H4 (cell line): ENCODE measurements around the gene ZNF394. TPM values are rescaled to one million over a fixed set of nuclear protein-coding genes. Genes with fewer than 3 reads are reported as not detected.
A peak's percentile ranks its signal among the peaks of the same experiment; 100 is the strongest.

Experiments used
- DNase-seq: peaks from one replicate; pipeline ENCODE4 v3.0.0-alpha.2; 2015; ENCODE audit warnings: low spot score
- total RNA-seq: library from RNA; depleted of rRNA; stranded (reverse); fragments of >200 nt; shearing (Covaris generic); gene quantifications from 2 replicates; pipeline ENCODE4 v1.2.3, GENCODE V29; 2014

The ZNF394 gene
- total RNA-seq, 1 experiment from 2014 or later: 17.0 TPM

DNA sequence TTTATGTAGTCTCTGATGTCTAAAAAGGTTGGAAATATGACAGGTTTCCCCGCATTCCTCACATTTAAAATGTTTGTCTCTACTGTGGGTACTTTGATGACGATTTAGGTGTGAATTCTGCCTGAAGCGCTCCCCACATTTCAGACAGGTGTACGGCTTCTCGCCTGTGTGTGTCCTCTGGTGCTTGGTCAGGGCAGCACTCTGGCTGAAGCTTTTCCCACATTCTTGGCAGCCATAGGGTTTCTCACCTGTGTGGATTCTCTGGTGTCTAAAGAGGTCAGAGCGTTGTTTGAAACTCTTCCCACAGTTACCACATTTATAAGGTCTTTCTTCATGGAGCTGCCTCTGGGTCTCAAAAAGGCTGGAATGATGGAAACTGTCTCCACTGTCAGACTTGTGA is 6.3 kb downstream of the ZNF394 start:
- no peak for DNase-seq

DNA sequence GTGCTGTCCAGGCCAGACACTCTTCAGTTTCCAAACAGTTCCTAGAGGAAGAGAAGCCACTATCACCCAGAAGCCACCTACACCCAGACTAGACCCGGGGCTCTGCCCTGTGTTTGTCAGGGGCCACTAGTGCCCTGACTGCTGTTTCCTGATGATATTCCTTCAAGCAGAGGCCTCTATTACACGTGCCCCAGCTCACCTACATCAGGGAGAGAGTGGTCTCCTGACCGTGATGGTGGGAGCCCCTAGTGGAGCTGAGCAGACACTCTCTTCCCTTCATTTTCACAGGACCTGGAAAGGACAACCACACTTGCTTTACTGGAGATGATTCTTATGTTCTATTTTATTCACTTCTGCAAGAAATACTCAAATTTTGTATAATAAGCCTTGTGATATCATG is 9.2 kb downstream of the ZNF394 start:
- no peak for DNase-seq

DNA sequence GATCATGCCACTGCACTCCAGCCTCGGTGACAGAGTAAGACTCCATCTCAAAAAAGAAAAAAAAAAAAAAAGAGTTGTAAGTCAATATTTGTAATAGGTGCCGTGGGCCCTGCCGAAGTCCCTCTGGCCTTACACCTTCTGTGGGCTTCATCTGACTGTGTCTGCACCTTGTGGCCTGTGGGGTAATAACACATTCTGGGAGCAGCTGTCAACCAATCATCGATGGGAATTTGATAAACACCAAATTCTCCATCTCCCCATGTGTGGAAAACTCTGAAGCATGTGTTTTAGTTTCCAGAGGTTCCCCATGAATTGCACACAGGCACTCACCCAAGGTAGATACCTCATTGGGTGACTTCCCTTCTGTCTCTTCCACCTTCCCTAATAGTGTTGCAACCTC is 10.8 kb downstream of the ZNF394 start:
- DNase-seq: peak; percentile 3

DNA sequence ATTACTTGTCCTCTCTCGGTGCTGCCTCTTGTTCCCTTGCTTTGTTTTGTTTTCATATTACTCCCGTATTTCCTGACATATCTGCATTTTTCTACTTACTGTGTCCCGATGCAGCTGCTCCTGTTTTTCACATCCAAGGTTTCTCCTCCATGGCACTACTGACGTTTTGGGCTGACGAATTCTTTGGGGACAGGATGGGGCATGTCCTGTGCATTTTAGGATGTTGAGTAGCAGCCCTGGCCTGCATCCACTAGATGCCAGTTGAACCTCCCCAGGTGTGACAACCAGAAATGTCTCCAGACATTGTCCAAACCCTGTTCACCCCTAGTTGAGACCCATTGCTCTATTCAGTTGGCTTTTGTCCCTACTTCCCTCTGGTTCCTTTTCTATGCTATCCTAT is 15.0 kb downstream of the ZNF394 start:
- DNase-seq: peak; percentile 3

DNA sequence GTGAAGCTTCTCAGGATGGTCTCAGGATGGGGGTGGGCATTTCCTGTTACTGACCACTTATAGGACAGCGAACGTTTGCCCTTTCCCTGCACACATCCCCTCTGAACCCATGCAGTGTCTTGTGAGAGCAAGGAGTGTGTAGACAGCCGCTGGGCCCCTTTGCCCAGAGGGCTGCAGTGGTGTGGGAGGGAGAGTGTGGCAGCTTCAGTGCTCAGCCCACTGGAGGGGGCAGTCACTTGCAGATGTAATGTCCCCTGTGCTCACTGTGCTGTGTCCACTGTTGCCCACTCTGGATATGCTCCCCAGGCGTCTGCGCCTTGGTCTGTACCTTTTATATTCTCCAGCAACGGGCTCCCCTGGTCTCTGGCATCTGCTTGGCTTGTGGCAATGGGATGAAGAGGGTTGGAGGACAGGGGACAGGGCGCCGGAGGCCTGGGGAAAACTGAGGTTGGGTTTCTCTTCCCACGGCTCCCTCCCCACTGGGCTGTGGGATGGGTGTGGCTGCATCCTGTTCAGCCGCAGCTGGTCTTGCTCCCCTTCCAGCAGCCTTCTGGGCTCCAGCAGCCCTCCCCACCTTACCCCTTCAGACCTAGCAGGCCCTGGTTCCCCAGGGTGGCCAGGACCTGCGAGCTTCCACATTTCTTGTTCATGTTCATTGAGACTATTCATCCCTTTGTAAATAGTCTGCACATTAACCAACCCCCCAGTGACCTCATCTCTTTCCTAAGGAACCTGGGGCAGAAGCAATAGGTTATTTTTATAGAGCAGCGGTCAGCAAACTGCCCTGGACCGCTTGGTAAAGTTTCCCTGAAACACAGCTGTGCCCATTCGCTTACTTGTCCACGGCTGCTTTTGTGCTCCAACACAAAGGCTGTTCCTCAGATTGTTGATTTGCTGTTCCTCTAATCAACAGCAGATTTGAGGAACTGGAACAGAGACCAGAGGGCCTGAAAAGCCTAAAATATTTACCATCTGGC is 21.3 kb downstream of the ZNF394 start:
- DNase-seq: no peak

DNA sequence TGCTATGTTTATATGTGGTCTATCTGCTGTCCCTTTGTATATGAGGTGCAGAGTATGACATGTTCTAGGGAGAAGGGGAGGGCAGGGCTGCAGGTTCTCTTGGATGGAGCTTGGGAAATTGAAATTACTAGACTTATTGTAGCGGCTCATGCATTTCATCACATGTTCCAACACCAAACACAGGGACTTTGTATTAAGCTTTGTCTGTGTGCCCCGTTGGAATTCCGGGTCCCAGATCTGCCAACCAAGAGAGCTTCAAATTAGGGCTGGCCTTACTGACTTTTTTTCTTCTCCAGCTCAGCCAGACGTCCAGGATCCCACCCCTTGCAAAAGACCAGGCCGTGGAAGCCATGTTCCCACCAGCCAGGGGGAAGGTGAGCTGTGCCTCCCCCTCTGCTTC is 24.0 kb downstream of the ZNF394 start:
- no peak for DNase-seq

DNA sequence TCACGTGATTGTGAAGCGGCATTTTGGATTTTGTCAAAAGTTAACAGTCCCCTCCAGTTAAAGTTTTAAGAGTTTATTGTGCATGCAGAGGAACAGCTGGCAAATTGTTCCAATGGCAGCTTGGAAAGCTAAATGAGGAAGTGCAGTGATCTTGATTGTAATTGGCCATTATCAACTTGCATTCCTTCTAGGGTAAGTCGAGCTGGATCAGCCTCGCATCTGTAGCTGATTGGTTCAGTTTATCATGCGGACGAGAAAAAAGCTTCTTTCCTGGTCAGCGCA is 26.8 kb downstream of the ZNF394 start:
- DNase-seq: peak; percentile 59

DNA sequence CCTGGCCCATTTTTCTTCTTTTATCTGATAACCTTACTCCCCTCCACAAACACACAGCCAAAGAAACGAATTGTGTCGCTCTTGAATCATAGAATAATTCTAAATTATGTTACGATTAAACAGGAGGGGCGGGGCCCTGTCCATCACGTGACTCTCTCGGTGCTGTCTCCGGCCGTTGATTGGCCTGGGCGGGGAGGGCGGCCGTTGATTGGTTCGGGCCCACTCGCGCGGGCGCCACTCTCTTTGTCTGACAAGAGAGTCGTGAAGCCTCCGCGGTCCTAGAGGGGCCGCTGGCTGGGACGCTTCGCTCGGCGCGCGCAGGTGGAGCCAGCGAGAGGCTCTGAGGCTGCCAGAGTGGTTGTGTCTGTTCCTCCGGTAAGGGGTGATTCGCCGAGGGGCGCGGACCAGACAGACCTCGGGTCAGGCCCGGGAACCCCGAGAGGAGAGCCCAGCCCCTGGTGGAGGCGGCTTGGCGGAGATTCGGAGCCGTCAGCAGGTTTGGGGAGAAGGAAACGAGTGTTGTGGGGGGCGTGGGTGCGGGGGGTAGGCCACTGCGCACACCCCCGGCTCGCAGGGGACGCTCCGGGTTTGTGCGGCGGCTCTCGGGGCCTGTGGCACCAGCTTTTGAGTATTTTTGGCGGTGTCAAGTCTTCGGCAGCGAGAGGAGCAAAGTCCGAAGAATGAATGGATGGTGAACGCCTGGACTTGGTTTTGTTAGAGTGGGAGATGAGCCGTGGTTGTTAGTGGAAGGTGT is 27.3 kb downstream of the ZNF394 start, which contains the start of gene ZNF789:
ZNF789 (plus strand) TSS at position 330 of the 754 bp plus-strand sequence. CDS start 3,567 bp downstream, outside the sequence.
- peak; percentile 95 for DNase-seq

DNA sequence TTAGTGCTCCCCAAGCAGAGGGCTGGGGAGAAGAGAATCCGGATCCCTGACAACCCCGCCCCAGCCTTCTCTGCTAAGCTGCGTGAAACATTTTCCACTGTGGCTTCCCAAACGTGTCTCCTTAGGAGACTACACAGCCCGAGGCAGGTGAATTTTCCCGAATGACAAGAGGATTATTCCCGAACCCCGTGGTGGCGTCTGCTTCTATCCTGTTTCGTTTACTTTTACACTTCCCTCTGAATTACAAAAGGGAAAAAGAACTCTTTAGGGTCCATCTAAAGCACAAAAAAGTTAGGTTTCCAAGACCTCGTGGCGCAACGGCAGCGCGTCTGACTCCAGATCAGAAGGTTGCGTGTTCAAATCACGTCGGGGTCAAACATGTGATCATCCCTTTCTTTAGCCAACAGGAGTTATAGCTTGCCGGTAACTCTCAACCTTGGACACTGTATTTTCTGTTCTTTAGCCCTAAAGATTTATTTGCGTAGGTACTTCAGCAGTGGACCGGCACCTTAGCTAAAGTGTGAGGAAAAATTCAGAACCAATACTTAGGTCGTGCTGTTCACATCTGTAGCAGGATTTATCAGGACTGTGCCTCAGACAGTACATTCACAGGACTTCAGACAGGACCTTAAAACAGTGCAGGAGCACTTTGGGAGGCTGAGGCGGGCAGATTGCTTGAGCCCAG is 30.6 kb downstream of the ZNF394 start:
- no peak for DNase-seq

DNA sequence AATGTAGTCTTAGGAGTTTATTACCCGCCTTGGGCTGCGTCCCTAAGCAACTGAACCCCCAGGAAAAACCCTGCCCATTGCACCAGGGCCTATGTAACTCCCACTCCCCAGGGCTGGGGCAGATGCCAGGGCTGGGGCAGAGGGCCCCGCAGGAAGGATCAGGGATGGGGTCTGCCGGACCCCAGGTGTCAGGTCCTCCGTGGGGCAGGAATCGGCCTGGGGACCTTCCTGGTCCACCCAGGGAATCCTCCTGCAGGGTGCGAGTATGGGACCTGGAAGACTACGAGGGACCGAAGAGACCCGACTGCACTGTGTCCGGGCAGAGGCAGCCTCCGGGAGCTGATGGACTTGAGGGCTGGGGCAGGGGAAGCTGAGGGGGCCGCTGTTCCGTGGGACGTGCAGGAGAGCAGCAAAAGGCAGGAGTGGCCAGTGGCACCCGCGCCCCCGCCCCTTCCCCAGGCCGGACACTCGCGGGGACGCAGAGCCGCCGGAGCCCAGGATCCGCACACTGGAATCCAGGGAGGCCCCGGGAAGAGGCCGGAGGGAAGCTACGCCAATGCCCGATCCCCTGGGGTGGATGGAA is 31.7 kb downstream of the ZNF394 start:
- no peak for DNase-seq

DNA sequence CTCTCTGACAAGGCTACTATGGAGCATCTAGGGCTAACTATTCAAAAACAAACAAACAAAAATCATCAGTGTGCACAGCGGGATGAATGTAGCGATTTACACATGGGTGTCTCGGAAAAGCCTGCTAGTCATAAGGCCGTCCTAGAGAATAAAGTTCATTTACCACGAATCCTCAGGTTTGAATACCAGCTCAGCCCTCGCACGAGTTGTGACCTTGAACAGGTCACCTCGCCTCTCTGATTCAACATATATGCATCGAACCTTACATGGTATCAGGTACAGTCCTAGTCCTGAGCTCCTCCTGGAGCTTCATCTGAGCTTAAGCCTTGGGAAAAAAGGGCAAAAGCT is 34.7 kb downstream of the ZNF394 start:
- no peak for DNase-seq

DNA sequence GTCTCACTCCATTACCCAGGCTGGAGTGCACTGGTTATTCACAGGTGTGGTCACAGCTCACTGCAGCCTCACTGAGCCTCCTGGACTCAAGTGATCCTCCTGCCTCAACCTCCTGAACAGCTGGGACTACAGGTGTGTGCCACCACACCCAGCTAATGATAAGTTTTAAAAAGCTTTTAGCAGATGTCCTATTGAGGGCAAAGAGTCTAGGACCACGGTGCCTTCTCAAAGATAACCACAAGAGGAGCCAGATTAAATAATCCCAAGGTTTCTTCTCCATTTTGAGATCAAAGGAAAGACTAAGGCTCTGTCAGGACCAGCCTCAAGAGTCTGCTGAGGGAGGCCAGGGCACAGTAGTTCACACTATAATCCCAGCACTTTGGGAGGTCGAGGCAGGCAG is 38.9 kb downstream of the ZNF394 start:
- DNase-seq: no peak

DNA sequence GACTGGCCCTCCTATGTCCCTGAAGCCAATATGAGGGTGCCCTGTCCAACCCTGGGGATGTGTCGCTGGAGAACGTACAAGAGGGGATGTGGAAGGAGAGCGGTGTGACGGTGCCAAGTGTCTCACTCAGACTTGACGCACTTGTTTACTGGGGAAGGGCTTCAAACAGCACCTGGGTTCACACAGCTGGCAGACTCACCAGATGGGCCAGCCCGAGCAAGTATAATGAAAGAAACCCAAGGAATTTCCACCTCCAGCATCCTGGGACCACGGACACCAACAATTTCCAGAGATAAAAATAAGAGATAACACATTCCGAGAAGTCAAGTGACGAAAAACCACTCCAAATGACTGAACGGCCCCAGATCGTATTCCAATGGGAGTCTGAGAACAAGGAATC is 39.4 kb downstream of the ZNF394 start:
- DNase-seq: no peak

DNA sequence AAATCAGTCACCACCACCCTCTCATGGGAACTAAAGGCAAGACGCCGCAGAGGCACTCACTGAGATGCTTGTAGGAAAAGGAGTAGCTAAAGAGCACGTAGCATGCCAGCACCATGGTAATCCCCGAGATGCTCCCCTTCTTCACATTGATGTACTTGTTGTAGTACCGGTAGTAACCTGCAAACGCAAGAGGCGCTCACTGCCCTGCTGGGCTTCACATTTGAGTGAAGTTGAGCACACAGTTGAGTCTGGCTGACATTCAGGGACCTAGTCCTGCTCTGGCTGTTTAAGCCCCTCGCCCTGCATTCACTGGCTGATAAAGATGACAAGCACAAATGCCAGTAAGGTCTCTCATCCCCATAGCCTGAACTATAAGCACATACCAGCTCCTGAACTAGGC is 41.0 kb downstream of the ZNF394 start:
- DNase-seq: no peak

DNA sequence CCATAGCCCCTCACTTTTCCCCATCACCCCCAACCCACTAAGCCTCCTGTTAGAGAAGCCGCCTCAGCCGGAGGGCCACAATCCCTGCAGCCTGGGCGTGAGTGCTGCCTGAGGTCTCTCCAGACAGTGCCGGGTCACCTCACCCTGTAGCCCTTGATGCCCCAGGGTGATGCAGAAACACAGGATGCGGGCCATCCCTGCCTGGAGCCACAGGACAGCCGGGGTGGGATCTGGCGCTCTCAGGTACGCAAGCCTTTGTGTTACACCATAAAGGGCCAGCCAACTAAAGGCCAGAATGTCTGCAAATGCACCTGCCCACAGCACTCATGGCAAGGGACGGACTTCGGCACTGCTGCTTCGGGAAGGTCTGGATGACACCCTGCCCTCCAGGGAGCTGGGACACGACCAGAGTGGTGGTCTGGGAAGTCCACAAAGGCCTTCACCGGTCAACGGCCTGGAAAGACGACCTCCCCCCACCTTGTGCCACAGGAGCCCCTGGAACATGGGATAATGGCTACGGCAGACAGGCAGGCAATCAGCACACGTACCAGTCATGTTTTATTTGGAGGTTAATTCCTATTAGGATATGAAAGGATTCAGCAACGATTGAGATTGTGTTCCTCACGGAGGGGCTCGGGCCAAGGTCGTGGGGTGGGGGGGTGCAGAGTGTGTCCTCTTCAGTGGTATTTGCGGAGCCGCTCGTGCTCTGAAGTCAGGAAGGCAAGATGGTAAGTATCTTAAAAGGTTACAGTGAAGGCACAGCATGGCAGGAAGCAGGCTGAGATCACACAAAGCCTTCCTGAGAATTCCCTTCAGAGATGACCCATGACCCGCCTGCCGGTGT is 42.2 kb downstream of the ZNF394 start:
- no peak for DNase-seq

DNA sequence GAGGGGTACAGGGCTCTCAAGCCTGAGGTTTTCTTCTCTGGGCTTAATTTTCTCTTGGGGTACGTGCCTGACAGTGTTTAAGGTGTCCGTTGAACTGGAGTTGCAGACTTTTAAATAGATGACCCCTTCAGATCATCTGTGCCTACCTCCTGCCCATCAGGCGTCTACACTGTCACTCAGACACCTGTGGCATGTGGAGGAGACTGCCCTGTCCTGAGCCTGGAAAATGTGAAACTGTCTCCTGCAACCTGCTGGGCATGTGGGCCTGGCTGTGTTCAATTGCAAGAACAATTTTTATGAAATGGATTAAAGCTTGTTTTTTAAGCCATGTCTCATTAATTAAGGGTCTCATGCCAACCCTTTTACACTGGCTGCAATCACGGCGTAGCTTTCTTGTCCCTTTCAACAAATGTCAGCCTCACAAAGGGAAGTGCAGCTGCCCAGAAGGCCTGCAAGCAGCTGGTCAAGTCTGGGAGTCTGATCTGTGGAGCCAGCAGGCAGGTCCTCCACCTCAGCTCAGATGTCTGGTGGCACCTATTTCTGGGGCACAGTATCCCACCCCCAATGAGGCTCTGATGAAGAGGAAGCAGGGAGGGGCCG is 42.9 kb downstream of the ZNF394 start:
- DNase-seq: no peak

DNA sequence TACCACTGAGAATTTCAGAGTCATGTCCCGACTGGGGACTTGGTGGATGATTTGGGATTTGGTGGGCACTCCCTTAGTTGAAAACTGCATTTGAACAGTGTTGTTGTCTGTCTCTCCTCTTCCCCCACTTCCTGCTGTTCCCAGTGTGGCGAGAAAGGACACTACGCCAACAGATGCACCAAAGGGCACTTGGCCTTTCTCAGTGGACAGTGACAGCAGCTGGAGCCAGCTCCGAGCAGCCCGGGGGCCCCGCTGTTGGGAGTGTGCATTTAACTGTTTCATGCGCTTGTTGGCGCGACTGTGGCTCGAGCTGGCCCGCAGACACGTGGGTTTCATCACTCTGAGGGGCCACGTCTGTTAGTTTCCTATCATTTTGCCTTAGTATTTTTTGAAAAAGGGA is 43.8 kb downstream of the ZNF394 start:
- no peak for DNase-seq

DNA sequence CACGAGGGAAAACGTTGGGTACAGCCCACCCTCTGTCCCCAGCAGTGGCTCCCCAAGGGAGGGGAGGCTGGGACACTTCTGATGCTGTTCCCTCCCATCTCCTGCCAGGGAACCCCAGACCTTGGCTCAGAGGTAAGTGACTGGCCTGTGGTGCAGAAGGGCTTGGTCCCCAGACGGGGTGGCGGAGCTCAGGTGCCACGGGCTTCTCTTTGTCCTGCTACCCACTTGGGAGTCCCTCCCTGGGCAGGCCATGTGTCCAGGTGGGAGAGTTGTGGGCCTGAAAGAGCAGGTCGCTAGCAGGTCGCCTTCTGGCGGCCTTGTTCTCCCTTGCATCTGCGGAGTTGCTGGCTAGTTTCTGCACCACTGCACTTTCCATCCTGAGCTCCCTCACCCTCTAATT is 44.2 kb downstream of the ZNF394 start:
- no peak for DNase-seq

DNA sequence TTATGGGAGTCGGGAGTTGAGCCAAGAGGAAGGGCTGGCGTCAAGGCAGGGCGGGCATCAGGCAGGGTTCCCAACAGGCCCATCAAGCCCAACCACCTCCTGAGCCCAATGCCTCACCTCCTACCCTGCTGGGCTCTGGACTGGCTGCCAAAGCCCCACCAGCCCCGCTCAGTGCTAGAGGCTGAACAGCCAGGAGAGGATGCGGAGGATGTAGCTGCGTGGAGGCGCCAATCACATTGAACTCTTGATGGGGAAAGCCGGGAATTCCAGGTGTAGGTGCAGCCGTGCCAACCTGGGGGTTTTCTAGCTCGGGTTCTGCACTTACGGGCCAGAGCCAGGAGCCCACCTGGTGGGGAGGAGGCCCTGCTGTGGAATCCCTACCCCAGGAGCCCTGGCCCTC is 47.0 kb downstream of the ZNF394 start:
- no peak for DNase-seq

DNA sequence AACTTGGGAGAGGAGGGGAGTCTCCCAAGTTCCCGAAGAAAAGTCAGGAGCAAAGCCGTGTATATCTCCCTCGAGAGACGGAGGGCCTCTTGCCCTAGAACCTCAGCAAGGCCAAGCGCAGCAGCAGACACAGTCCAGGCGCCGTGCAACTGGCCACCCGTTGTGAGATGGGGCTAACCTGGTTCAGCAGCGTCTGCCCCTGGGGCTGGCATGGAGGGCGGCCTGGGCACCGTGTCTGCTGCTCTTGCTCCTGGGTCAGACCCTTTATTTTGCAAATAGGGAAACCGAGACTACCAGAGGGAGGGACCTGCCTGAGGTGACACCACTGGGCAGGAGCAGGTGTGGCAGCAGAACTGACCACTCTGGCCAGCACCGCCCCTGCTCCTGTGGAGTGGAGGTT is 47.5 kb downstream of the ZNF394 start:
- DNase-seq: no peak

DNA sequence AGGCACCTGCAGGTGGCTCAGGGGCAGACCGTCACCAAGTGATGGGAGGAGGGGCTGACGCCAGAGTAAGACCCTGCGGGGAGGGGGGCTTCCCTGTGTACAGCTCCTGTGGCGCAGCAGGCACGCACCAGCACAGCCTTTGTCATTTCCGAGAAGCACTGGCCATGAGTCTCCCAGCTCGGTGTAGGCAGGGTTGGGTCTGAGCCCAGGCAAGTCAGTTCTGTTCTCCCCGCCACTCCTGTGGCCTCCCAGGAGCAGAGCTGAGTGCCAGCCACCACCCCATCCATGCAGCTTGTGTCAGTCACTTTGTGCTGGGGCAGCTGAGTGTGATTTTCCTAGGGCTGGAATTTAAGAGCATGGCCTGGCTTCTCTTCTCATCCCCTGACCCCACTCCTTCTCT is 48.1 kb downstream of the ZNF394 start:
- no peak for DNase-seq
